GM10266 (cell line): ENCODE data around the gene HNRNPL.
"Not testable (repeated sequence)": the region's sequence is repeated elsewhere in the genome, so short reads cannot be mapped to it uniquely, and the experiment has no call there.

Source experiments
- DNase-seq: peaks from one replicate; pipeline ENCODE4 v3.0.0; 2012; ENCODE audit errors: extremely low spot score
- TF ChIP-seq, protein P1 (sequence below): IDR thresholded peaks from 2 replicates; pipeline ENCODE4 v1.5.1; 2012; ENCODE audit warnings: mild to moderate bottlenecking, low read depth; ENCODE audit not compliant: control insufficient read depth, insufficient read depth; ENCODE audit errors: missing control alignments

HNRNPL gene

GRCh38 chr19:38796154-38796553, 53.6 kb downstream of the HNRNPL start:
- TF ChIP-seq, protein P1, sequence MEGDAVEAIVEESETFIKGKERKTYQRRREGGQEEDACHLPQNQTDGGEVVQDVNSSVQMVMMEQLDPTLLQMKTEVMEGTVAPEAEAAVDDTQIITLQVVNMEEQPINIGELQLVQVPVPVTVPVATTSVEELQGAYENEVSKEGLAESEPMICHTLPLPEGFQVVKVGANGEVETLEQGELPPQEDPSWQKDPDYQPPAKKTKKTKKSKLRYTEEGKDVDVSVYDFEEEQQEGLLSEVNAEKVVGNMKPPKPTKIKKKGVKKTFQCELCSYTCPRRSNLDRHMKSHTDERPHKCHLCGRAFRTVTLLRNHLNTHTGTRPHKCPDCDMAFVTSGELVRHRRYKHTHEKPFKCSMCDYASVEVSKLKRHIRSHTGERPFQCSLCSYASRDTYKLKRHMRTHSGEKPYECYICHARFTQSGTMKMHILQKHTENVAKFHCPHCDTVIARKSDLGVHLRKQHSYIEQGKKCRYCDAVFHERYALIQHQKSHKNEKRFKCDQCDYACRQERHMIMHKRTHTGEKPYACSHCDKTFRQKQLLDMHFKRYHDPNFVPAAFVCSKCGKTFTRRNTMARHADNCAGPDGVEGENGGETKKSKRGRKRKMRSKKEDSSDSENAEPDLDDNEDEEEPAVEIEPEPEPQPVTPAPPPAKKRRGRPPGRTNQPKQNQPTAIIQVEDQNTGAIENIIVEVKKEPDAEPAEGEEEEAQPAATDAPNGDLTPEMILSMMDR, result no peak
- no peak for DNase-seq

GRCh38 chr19:38795549-38795948, 54.2 kb downstream of the HNRNPL start:
- TF ChIP-seq, protein P1, result no peak
- DNase-seq, result no peak

DNA sequence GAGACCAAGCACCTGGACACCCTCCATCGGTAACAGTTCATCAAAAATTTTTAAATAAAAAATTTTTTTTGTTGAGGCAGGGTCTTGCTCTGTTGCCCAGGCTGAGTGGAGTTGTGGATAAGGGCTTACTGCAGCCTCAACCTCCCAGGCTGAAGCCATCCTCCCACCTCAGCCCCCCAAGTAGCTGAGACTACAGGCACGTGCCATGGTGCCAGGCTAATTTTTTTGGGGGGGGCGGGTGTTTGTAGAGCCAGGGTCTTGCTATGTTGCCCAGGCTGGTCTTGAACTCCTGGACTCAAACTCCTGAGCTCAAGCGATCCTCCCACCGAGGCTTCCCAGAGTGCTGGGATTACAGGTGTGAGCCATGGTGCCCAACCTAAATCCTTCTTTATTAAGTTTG, 56.1 kb downstream of the HNRNPL start:
- TF ChIP-seq, protein P1, result no peak
- no peak for DNase-seq

- TF ChIP-seq, protein P1, result no peak
- no peak for DNase-seq
These were observed 56.6 kb downstream of the HNRNPL start for GRCh38 chr19:38793177-38793576.

- DNase-seq, result peak; percentile 75
- TF ChIP-seq, protein P1, result peak; percentile 25
These were observed 57.3 kb downstream of the HNRNPL start for GRCh38 chr19:38792250-38793111.

DNA sequence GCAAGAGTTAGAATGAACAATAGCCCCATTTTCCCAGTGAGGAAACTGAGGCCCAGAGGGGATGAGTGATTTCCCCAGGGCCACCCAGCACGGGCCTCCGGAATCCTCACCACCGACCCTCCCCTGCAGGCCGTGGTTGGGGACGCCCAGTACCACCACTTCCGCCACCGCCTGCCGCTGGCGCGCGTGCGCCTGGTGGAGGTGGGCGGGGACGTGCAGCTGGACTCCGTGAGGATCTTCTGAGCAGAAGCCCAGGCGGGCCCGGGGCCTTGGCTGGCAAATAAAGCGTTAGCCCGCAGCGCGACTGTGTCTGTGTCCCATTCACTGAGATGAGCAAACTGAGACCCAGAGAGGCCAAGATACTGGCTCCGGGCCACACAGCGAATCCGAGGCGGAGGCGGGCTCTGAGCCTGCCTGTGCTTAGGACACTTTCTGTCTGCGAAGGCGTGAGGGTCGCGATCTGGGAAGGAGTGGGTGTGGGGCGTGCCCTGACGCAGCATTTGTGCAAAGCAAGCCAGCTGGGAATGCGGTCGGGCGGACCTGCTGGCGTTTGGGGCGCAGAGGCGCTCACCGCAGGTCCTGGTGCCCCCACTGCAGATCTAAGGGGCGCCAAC, 58.2 kb downstream of the HNRNPL start:
- DNase-seq, result not testable (repeated sequence)

GRCh38 chr19:38790507-38791403, 59.0 kb downstream of the HNRNPL start:
- DNase-seq, result not testable (repeated sequence)
